ENCODE results near the gene HK1.

Gene HK1

DNA sequence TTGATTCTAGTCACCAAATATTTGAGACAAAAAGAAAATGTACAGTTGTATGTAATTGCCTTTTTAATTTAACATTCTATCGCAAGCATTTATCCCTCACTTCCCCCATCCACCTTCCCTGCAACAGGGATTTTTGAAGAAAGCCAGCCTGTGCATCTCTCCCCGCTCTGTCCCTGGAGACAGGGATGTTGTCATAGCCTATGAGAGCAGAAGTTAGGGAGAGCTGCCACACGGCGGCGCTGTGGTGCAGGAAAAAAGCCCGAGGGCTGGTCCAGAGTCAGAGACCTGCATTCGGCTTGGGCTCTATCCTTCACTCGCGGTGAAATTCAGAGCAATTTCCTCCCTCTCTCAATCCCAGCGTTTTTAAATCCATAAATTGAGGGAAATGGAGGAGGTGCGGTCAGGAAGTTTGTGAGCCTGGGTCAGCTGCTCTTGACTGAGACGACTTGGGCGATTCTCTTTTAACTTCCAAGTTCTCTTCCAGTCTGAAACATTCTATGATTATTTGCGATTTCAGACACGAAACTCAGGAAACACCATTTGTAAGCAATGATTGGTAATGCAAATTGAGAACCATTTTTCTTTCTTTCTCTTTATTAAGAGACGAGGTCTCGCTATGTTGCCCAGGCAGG, 40.7 kb upstream of the HK1 start:
- peak; percentile 79 for DNase-seq (ENCODE audit: low read depth)
- TF ChIP-seq, protein P1, sequence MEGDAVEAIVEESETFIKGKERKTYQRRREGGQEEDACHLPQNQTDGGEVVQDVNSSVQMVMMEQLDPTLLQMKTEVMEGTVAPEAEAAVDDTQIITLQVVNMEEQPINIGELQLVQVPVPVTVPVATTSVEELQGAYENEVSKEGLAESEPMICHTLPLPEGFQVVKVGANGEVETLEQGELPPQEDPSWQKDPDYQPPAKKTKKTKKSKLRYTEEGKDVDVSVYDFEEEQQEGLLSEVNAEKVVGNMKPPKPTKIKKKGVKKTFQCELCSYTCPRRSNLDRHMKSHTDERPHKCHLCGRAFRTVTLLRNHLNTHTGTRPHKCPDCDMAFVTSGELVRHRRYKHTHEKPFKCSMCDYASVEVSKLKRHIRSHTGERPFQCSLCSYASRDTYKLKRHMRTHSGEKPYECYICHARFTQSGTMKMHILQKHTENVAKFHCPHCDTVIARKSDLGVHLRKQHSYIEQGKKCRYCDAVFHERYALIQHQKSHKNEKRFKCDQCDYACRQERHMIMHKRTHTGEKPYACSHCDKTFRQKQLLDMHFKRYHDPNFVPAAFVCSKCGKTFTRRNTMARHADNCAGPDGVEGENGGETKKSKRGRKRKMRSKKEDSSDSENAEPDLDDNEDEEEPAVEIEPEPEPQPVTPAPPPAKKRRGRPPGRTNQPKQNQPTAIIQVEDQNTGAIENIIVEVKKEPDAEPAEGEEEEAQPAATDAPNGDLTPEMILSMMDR (IDR thresholded peaks at IDR 0.05; ENCODE audit: insufficient read depth, low read depth, low read length, missing control alignments): peak; percentile 91

GRCh38 chr10:69239136-69239535, 39.2 kb upstream of the HK1 start:
- TF ChIP-seq, protein P1 (IDR thresholded peaks at IDR 0.05; ENCODE audit: insufficient read depth, low read depth, low read length, missing control alignments): no peak
- no peak overlapping the region for H3K4me3 ChIP-seq (ENCODE audit: low read depth, low read length)
- DNase-seq (ENCODE audit: low read depth): no peak

More for the DNA sequence above, 40.7 kb upstream of the HK1 start:
- no peak overlapping the region for H3K4me3 ChIP-seq (ENCODE audit: low read depth, low read length)

- TF ChIP-seq, protein P1 (IDR thresholded peaks at IDR 0.05; ENCODE audit: insufficient read depth, low read depth, low read length, missing control alignments): no peak
- H3K4me3 ChIP-seq (ENCODE audit: low read depth, low read length): no peak overlapping the region
- no peak for DNase-seq (ENCODE audit: low read depth)
Observed at GRCh38 chr10:69239816-69240434, 38.4 kb upstream of the HK1 start.

- no peak overlapping the region for H3K4me3 ChIP-seq (ENCODE audit: low read depth, low read length)
- TF ChIP-seq, protein P1 (IDR thresholded peaks at IDR 0.05; ENCODE audit: insufficient read depth, low read depth, low read length, missing control alignments): no peak
- no peak for DNase-seq (ENCODE audit: low read depth)
Observed at GRCh38 chr10:69240455-69240854, 37.8 kb upstream of the HK1 start.

DNA sequence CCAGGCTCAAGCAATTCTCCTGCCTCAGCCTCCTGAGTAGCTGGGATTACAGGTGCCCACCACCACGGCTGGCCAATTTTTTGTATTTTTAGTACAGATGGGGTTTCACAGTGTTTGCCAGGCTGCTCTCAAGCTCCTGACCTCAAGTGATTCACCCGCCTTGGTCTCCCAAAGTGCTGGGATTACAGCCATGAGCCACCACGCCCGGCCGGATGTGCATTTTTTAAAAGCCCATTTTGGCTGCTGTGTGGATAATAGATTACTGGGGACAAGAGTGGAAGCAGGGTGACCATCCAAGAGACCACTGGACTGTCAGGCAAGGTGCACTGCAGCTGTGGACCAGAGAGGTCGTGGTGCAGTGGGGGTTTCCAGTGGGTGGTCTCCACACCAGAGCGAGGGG, 36.7 kb upstream of the HK1 start:
- DNase-seq (ENCODE audit: low read depth): no peak
- H3K4me3 ChIP-seq (ENCODE audit: low read depth, low read length): no peak overlapping the region
- TF ChIP-seq, protein P1 (IDR thresholded peaks at IDR 0.05; ENCODE audit: insufficient read depth, low read depth, low read length, missing control alignments): no peak

- TF ChIP-seq, protein P1 (IDR thresholded peaks at IDR 0.05; ENCODE audit: insufficient read depth, low read depth, low read length, missing control alignments): no peak
- no peak for DNase-seq (ENCODE audit: low read depth)
- H3K4me3 ChIP-seq (ENCODE audit: low read depth, low read length): no peak overlapping the region
Observed at GRCh38 chr10:69242040-69242851, 36.0 kb upstream of the HK1 start.

Data from GM12865 (cell line).